Peyer's patch (tissue), 4 donors: Measurements from ENCODE around the gene NBAS.

Experiments
- POLR2A ChIP-seq, 2 donors: fragments of 450-650 bp; IDR thresholded peaks; one replicate each; pipeline ENCODE4 v1.5.1; 2017; ENCODE audit warnings: antibody characterized with exemption in 2 of 2, mild to moderate bottlenecking in 2 of 2, moderate library complexity in 2 of 2
- TF ChIP-seq, protein P1 (sequence below), 6 experiments: fragments of 450-650 bp in 4 of 6; fragments of 200-600 bp in 2 of 6; sonication (generic) in 1 of 6; IDR thresholded peaks; one replicate each; pipeline ENCODE4 v1.5.1; 2017 to 2019; ENCODE audit warnings: antibody characterized with exemption in 6 of 6, mild to moderate bottlenecking in 3 of 6, moderate library complexity in 1 of 6

DNA sequence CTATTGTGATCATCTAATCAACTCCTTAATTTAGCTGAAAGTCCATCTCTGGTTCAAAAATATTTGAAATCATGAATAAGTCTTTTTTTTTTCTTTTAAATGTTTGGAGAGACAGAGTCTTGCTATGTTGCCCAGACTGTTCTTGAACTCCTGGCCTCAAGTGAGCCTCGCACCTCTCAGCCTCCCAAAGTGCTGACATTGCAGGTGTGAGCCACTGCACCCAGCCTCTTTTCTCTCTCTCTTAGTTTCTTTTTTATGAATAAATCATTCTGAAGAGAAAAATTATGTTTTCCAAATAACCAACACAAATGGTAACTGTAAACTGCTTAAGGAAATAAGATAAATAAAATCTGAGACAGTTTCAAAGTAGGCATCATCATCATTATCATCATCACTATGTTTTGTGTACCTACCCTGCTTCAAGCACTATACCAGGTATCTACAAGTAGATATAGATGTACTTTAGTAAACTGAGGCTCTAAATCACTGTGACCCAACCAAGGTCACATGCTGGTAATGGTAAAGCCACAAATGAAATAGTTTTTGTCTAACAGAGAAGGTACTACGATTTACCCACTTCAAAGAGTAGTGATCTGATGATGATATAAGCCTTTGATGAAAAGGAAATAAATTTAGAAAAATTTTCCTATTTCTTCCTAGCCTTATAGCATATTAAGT, 5.0 kb upstream of the NBAS start:
- TF ChIP-seq, protein P1, sequence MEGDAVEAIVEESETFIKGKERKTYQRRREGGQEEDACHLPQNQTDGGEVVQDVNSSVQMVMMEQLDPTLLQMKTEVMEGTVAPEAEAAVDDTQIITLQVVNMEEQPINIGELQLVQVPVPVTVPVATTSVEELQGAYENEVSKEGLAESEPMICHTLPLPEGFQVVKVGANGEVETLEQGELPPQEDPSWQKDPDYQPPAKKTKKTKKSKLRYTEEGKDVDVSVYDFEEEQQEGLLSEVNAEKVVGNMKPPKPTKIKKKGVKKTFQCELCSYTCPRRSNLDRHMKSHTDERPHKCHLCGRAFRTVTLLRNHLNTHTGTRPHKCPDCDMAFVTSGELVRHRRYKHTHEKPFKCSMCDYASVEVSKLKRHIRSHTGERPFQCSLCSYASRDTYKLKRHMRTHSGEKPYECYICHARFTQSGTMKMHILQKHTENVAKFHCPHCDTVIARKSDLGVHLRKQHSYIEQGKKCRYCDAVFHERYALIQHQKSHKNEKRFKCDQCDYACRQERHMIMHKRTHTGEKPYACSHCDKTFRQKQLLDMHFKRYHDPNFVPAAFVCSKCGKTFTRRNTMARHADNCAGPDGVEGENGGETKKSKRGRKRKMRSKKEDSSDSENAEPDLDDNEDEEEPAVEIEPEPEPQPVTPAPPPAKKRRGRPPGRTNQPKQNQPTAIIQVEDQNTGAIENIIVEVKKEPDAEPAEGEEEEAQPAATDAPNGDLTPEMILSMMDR (IDR thresholded peaks at IDR 0.05), result no peak
- TF ChIP-seq POLR2A (IDR thresholded peaks at IDR 0.05), result no peak
